Inflammatory macrophage (primary cell): Measurements from ENCODE around the gene PLOD3.

Source experiments
- DNase-seq, 2 donors: peaks; one replicate each; pipeline ENCODE4 v3.0.0-alpha.2; 2020 to 2022

PLOD3 gene

GRCh38 chr7:101164071-101164840, 53.1 kb downstream of the PLOD3 start:
- DNase-seq: peak in 1 of 2 donors; percentile 54

GRCh38 chr7:101163279-101164070, 53.9 kb downstream of the PLOD3 start:
- no peak for DNase-seq

GRCh38 chr7:101162551-101163278, 54.7 kb downstream of the PLOD3 start:
- DNase-seq: peak in 1 of 2 donors; percentile 26

GRCh38 chr7:101161692-101162471, 55.5 kb downstream of the PLOD3 start:
- no peak for DNase-seq

- no peak for DNase-seq
Measured at GRCh38 chr7:101160910-101161309, 56.5 kb downstream of the PLOD3 start.

- DNase-seq: no peak
Measured at GRCh38 chr7:101159696-101160674, 57.4 kb downstream of the PLOD3 start.

GRCh38 chr7:101156866-101157589, 60.4 kb downstream of the PLOD3 start:
- DNase-seq: no peak

- no peak for DNase-seq
Measured at GRCh38 chr7:101156277-101156676, 61.1 kb downstream of the PLOD3 start.
